OCI-LY7 (cell line): ENCODE measurements around the gene LRP3. TPM values are rescaled to one million over a fixed set of nuclear protein-coding genes. Genes with fewer than 3 reads are reported as not detected.

Source experiments
- BruUV-seq: library from RNA; stranded (reverse); fragments of 400-500 nt; replicated peaks from 2 replicates; lab custom pipeline; 2021; lab: Mats Ljungman, UMichigan
- CTCF ChIA-PET: fragments of 300-600 bp; sonication (Branson Sonifier 250); formaldehyde crosslinking; loops from one replicate; lab custom pipeline; 2022; ENCODE audit warnings: antibody characterized with exemption; ENCODE audit not compliant: unreplicated experiment; lab: Charles Lee
- POLR2A ChIA-PET: fragments of 300-600 bp; sonication (Branson Sonifier 250); formaldehyde crosslinking; loops from one replicate; lab custom pipeline; 2022; ENCODE audit warnings: antibody characterized with exemption; lab: Charles Lee
- DNase-seq: peaks from one replicate; pipeline ENCODE4 v3.0.0-alpha.2; 2015; ENCODE audit warnings: low spot score
- H2AFZ ChIP-seq: fragments of 200-600 bp; sonication (generic), shearing (Covaris generic); 2 replicates; pipeline ENCODE4 v1.6.1; 2014; ENCODE audit warnings: mild to moderate bottlenecking, antibody characterized with exemption, low read length, moderate library complexity
- H3K27ac ChIP-seq: fragments of 200-600 bp; sonication (generic); 2 replicates; pipeline ENCODE4 v1.5.1; 2014; ENCODE audit warnings: mixed run types, low read depth, mild to moderate bottlenecking, moderate library complexity, low read length, inconsistent platforms; ENCODE audit not compliant: poor library complexity, severe bottlenecking
- H3K36me3 ChIP-seq: fragments of 200-600 bp; sonication (generic); 2 replicates; pipeline ENCODE4 v1.6.1; 2014; ENCODE audit warnings: mild to moderate bottlenecking, antibody characterized with exemption, low read length, moderate library complexity, mixed read lengths; ENCODE audit not compliant: insufficient read depth
- H3K4me1 ChIP-seq: fragments of 200-600 bp; sonication (generic); 2 replicates; pipeline ENCODE4 v1.5.1; 2014; ENCODE audit warnings: mild to moderate bottlenecking, low read length; ENCODE audit not compliant: insufficient read depth, poor library complexity, severe bottlenecking
- H3K4me2 ChIP-seq: fragments of 200-600 bp; sonication (generic); 2 replicates; pipeline ENCODE4 v1.6.1; 2014; ENCODE audit warnings: mild to moderate bottlenecking, low read length
- H3K4me3 ChIP-seq: fragments of 200-600 bp; sonication (generic); 2 replicates; pipeline ENCODE4 v1.5.1; 2014; ENCODE audit warnings: mild to moderate bottlenecking, low read depth, low read length; ENCODE audit not compliant: poor library complexity, severe bottlenecking
- H3K79me2 ChIP-seq: fragments of 200-600 bp; sonication (generic); 2 replicates; pipeline ENCODE4 v1.6.1; 2016; ENCODE audit warnings: low read depth, mild to moderate bottlenecking, low read length, moderate library complexity, mixed read lengths; ENCODE audit not compliant: insufficient read depth
- H3K9me2 ChIP-seq: fragments of 200-600 bp; sonication (generic); 2 replicates; pipeline ENCODE4 v1.6.1; 2016; ENCODE audit warnings: mild to moderate bottlenecking, low read length, mixed read lengths; ENCODE audit not compliant: insufficient read depth
- H3K9me3 ChIP-seq: fragments of 200-600 bp; sonication (generic); 2 replicates; pipeline ENCODE4 v1.6.1; 2014; ENCODE audit warnings: mild to moderate bottlenecking, mixed run types, low read length, mixed read lengths
- H4K20me1 ChIP-seq: fragments of 200-600 bp; sonication (generic); 2 replicates; pipeline ENCODE4 v1.6.1; 2014; ENCODE audit warnings: mild to moderate bottlenecking, antibody characterized with exemption, low read length, moderate library complexity, mixed read lengths; ENCODE audit not compliant: insufficient read depth
- EZH2phosphoT487 ChIP-seq: fragments of 200-600 bp; sonication (generic); IDR thresholded peaks from 2 replicates; pipeline ENCODE4 v1.6.1; 2018; ENCODE audit warnings: low read depth, borderline replicate concordance, mild to moderate bottlenecking, mixed run types, antibody characterized with exemption, low read length, moderate library complexity, mixed read lengths
- intact Hi-C: fragments of 100-400 bp; cut with micrococcal nuclease; formaldehyde crosslinking; loops from one replicate; pipeline ENCODE4 v1.10.0; 2022; ENCODE audit not compliant: unreplicated experiment
- total RNA-seq, 2 experiments: library from RNA; depleted of rRNA in 1 of 2; stranded (reverse); fragments of >200 nt in 1 of 2; shearing (Covaris generic) in 1 of 2; gene quantifications; 2 replicates each; pipeline ENCODE4 v1.2.3, GENCODE V29; 2014 to 2022
- TF ChIP-seq, protein P1 (sequence below): fragments of 200-600 bp; sonication (generic); conservative IDR thresholded peaks from 2 replicates; pipeline ENCODE4 v1.5.1; 2014; ENCODE audit warnings: mild to moderate bottlenecking, antibody characterized with exemption, low read length, moderate library complexity, mixed read lengths

The LRP3 gene
- total RNA-seq, 2 experiments from 2014 or later, result not detected

DNA sequence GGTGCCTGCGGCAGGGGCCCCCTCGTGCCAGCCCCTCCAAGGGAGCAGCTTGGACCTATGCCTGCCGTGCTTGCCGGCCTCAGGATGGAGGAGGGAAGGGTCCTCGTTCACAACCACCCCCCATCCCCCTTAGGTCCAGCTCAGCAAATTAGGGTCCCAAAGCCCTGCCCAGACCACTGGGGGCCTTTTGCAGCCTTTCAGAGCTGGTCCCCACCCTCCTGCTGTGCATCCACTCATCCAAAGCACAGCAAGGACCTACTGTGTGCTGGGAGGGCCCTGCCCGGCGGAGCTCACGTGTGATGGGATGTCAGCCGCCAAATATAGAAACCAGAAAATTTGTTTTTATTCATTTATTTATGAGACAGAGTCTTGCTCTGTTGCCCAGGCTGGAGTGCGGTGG lies 48.0 kb downstream of the LRP3 start:
- no peak overlapping the region for H3K4me2 ChIP-seq
- H3K79me2 ChIP-seq, result no peaks in the 10 kb centered on the region
- no peak overlapping the region for H2AFZ ChIP-seq
- POLR2A ChIA-PET, result no interaction called here
- CTCF ChIA-PET, result no interaction called here
- H3K36me3 ChIP-seq, result no peaks in the 10 kb centered on the region
- H3K9me2 ChIP-seq, result no peaks in the 10 kb centered on the region
- H3K4me1 ChIP-seq, result no peaks in the 10 kb centered on the region
- no peak for DNase-seq
- no peak overlapping the region for H3K27ac ChIP-seq
- H3K9me3 ChIP-seq, result peaks cover 5% of the 10 kb centered on the region
- intact Hi-C loops, result no loop called here
- BruUV-seq, result no TSS peak
- H4K20me1 ChIP-seq, result no peaks in the 10 kb centered on the region
- no peak for TF ChIP-seq EZH2phosphoT487
- TF ChIP-seq, protein P1, sequence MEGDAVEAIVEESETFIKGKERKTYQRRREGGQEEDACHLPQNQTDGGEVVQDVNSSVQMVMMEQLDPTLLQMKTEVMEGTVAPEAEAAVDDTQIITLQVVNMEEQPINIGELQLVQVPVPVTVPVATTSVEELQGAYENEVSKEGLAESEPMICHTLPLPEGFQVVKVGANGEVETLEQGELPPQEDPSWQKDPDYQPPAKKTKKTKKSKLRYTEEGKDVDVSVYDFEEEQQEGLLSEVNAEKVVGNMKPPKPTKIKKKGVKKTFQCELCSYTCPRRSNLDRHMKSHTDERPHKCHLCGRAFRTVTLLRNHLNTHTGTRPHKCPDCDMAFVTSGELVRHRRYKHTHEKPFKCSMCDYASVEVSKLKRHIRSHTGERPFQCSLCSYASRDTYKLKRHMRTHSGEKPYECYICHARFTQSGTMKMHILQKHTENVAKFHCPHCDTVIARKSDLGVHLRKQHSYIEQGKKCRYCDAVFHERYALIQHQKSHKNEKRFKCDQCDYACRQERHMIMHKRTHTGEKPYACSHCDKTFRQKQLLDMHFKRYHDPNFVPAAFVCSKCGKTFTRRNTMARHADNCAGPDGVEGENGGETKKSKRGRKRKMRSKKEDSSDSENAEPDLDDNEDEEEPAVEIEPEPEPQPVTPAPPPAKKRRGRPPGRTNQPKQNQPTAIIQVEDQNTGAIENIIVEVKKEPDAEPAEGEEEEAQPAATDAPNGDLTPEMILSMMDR, result no peak
- no peak overlapping the region for H3K4me3 ChIP-seq

DNA sequence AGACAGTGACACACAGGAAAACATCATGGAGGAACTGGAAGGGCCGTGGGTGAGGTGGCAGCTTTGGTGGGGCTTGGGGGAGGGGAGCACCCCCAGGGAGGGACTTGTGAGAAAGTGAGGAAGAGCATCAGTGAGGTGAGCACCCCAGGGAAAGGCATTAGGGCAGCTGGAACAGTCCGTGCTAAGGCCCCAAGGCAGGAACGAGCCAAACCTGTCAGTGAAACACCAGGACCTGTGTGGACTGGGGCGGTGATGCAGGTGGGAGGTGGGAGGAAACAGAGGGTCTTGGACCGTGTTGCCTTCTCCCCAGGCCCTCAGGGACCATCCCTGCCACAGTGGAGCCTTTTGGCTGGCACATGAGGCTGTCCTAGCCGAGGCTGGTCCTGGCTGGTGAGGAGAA lies 48.8 kb downstream of the LRP3 start:
- Histone ChIP-seq H3K4me1 (no peaks in the 10 kb centered on the region), H3K4me3 (no peak overlapping the region), H3K9me2 (no peaks in the 10 kb centered on the region), H3K27ac (no peak overlapping the region), H2AFZ (no peak overlapping the region), H3K4me2 (no peak overlapping the region), H3K79me2 (no peaks in the 10 kb centered on the region), H4K20me1 (no peaks in the 10 kb centered on the region), H3K9me3 (peaks cover 5% of the 10 kb centered on the region), H3K36me3 (no peaks in the 10 kb centered on the region)
- TF ChIP-seq, protein P1, result no peak
- no peak for TF ChIP-seq EZH2phosphoT487
- ChIA-PET POLR2A (no interaction called here), CTCF (no interaction called here)
- intact Hi-C loops, result no loop called here
- no TSS peak for BruUV-seq
- no peak for DNase-seq

DNA sequence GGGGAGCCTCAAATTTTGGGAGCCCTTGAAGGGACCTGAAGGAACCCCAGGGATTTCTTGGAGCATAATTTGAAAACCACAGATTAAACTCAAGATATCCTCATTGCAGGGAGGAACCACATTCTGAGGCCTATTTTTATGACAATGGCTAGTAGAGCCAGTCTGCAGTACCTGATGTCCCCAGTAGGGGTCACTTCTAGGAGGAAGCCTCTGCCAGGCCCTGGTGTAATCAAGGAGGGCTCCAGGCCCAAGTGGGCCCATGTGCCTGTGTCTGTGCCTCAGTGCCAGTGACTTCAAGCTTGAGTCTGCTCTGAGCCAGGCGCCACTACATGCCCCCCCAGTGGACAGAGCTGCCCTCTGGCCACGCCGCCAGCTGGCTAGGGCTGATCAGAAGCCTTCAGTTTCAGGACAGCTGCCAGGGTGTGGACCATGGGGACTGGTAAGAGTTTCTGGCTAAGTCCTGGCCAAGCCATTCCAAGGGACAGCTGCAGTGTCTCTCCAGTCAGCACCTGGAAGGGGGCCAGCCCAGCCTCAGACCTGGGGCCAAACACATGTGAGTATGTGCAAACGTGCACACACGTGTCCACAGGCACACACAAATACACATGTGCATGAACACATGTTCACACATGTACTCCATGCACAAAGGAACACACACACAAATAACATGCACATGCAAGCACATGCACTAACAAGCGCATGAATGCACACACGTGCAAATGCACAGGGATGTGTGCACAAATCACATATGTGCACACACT lies 52.0 kb downstream of the LRP3 start:
- CTCF ChIA-PET, result no interaction called here
- POLR2A ChIA-PET, result no interaction called here
- H3K79me2 ChIP-seq, result no peaks in the 10 kb centered on the region
- H3K9me2 ChIP-seq, result no peaks in the 10 kb centered on the region
- no peak overlapping the region for H3K4me2 ChIP-seq
- TF ChIP-seq, protein P1, result peak; percentile 72
- no peak for TF ChIP-seq EZH2phosphoT487
- intact Hi-C loops, result no loop called here
- H3K27ac ChIP-seq, result no peak overlapping the region
- no peaks in the 10 kb centered on the region for H3K36me3 ChIP-seq
- no peak overlapping the region for H2AFZ ChIP-seq
- BruUV-seq, result no TSS peak
- H3K4me3 ChIP-seq, result no peak overlapping the region
- peaks cover 14% of the 10 kb centered on the region for H3K9me3 ChIP-seq
- DNase-seq, result no peak
- no peaks in the 10 kb centered on the region for H3K4me1 ChIP-seq
- no peaks in the 10 kb centered on the region for H4K20me1 ChIP-seq
